Measurements from ENCODE around the gene IFIH1.

DNA sequence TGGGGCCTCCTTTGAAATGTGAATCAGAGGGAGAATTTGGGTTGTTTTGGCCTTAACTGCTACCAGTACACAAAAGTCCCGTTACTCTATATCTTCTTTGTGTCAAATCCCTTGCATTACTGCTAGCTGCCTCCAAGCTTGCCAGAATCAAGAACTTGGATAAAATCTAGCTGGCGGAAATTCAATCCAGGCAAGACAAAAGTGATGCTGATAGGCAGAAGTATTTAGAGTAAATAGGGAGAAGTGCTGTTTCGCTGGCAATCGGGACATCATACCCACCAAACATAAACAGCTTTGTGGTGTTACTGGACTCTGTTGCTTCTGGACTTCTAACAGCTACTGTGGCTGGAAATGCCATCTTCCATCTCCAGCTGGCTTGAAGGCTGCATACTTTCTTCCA, 2.5 kb downstream of the IFIH1 start:
- TF ChIP-seq, protein P1, sequence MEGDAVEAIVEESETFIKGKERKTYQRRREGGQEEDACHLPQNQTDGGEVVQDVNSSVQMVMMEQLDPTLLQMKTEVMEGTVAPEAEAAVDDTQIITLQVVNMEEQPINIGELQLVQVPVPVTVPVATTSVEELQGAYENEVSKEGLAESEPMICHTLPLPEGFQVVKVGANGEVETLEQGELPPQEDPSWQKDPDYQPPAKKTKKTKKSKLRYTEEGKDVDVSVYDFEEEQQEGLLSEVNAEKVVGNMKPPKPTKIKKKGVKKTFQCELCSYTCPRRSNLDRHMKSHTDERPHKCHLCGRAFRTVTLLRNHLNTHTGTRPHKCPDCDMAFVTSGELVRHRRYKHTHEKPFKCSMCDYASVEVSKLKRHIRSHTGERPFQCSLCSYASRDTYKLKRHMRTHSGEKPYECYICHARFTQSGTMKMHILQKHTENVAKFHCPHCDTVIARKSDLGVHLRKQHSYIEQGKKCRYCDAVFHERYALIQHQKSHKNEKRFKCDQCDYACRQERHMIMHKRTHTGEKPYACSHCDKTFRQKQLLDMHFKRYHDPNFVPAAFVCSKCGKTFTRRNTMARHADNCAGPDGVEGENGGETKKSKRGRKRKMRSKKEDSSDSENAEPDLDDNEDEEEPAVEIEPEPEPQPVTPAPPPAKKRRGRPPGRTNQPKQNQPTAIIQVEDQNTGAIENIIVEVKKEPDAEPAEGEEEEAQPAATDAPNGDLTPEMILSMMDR (conservative IDR thresholded peaks at IDR 0.05), result no peak
- no peak for TF ChIP-seq EZH2 (IDR thresholded peaks at IDR 0.05; ENCODE audit: low read depth)

Measured in PC-9 (cell line).